GM23338 (cell line): ENCODE results near the gene KCTD19. TPM values are rescaled to one million over a fixed set of nuclear protein-coding genes. Genes with fewer than 3 reads are reported as not detected.
A peak's percentile ranks its signal among the peaks of the same experiment; 100 is the strongest.

Experiments
- ATAC-seq: fragments of 200-7000 bp; cut with Tn5 transposase; 3 replicates; pipeline ENCODE4 v1.9.1; 2020
- DNase-seq: peaks from one replicate; pipeline ENCODE4 v3.0.0-alpha.2; 2015; ENCODE audit warnings: low spot score
- H2AFZ ChIP-seq: fragments of 200-600 bp; sonication (generic); 2 replicates; pipeline ENCODE4 v1.8.0; 2016; ENCODE audit warnings: antibody characterized with exemption, mild to moderate bottlenecking, moderate library complexity
- H3F3A ChIP-seq: fragments of 200-600 bp; sonication (generic); replicated peaks from 2 replicates; pipeline ENCODE4 v1.8.0; 2017; ENCODE audit warnings: antibody characterized with exemption, mixed run types, low read depth
- H3K27ac ChIP-seq: fragments of 200-600 bp; sonication (generic); 2 replicates; pipeline ENCODE4 v1.6.1; 2016; ENCODE audit warnings: low read depth
- H3K27me3 ChIP-seq: fragments of 200-600 bp; sonication (generic); 2 replicates; pipeline ENCODE4 v1.8.0; 2016; ENCODE audit warnings: mild to moderate bottlenecking, mixed run types, moderate library complexity; ENCODE audit not compliant: insufficient read depth
- H3K36me3 ChIP-seq: fragments of 200-600 bp; sonication (generic); 2 replicates; pipeline ENCODE4 v1.8.0; 2016; ENCODE audit warnings: mild to moderate bottlenecking; ENCODE audit not compliant: insufficient read depth
- H3K4me1 ChIP-seq: fragments of 200-600 bp; sonication (generic); 2 replicates; pipeline ENCODE4 v1.8.0; 2016; ENCODE audit warnings: mild to moderate bottlenecking, moderate library complexity; ENCODE audit not compliant: insufficient read depth
- H3K4me2 ChIP-seq: fragments of 200-600 bp; sonication (generic); 2 replicates; pipeline ENCODE4 v1.7.1; 2017; ENCODE audit warnings: mixed run types
- H3K4me3 ChIP-seq: fragments of 200-600 bp; sonication (generic); 2 replicates; pipeline ENCODE4 v1.6.1; 2016; ENCODE audit warnings: mixed run types
- H3K79me2 ChIP-seq: fragments of 200-600 bp; sonication (generic); replicated peaks from 2 replicates; pipeline ENCODE4 v1.8.0; 2017; ENCODE audit warnings: mild to moderate bottlenecking; ENCODE audit not compliant: insufficient read depth
- H3K9me2 ChIP-seq: fragments of 200-600 bp; sonication (generic); 2 replicates; pipeline ENCODE4 v1.8.0; 2017; ENCODE audit not compliant: insufficient read depth
- H4K20me1 ChIP-seq: fragments of 200-600 bp; sonication (generic); replicated peaks from 2 replicates; pipeline ENCODE4 v1.8.0; 2017; ENCODE audit warnings: mild to moderate bottlenecking; ENCODE audit not compliant: insufficient read depth
- H3K27ac Mint-ChIP-seq: 2 replicates; pipeline ENCODE4 v1.8.0; 2020; ENCODE audit warnings: inconsistent platforms, mild to moderate bottlenecking, moderate library complexity, mixed read lengths
- H3K27me3 Mint-ChIP-seq: 3 replicates; pipeline ENCODE4 v1.8.0; 2022; ENCODE audit warnings: low read depth, mild to moderate bottlenecking, moderate library complexity, mixed read lengths, inconsistent platforms; ENCODE audit not compliant: insufficient read depth, poor library complexity
- H3K36me3 Mint-ChIP-seq: 3 replicates; pipeline ENCODE4 v1.8.0; 2021; ENCODE audit warnings: low read depth, mild to moderate bottlenecking, inconsistent platforms, moderate library complexity, mixed read lengths
- H3K4me1 Mint-ChIP-seq: 3 replicates; pipeline ENCODE4 v1.8.0; 2020; ENCODE audit warnings: mild to moderate bottlenecking, inconsistent platforms, mixed read lengths
- H3K4me3 Mint-ChIP-seq: 3 replicates; pipeline ENCODE4 v1.8.0; 2021; ENCODE audit warnings: moderate library complexity, mild to moderate bottlenecking, inconsistent platforms, mixed read lengths
- H3K9me3 Mint-ChIP-seq: 3 replicates; pipeline ENCODE4 v1.8.0; 2020; ENCODE audit warnings: moderate library complexity, mild to moderate bottlenecking, inconsistent platforms, mixed read lengths
- CREB1 ChIP-seq: fragments of 250-450 bp; sonication (Bioruptor Pico); IDR thresholded peaks from 2 replicates; pipeline ENCODE4 v1.5.0; 2020; ENCODE audit warnings: low read depth, mild to moderate bottlenecking, moderate library complexity
- EZH2 ChIP-seq: fragments of 200-600 bp; sonication (generic); IDR thresholded peaks from one replicate; pipeline ENCODE4 v1.8.0; 2017; ENCODE audit warnings: antibody characterized with exemption, mild to moderate bottlenecking, low read depth; ENCODE audit not compliant: unreplicated experiment
- EZH2phosphoT487 ChIP-seq: fragments of 200-600 bp; sonication (generic); IDR thresholded peaks from one replicate; pipeline ENCODE4 v1.8.1; 2018; ENCODE audit warnings: antibody characterized with exemption; ENCODE audit not compliant: unreplicated experiment
- JUNB ChIP-seq: IDR thresholded peaks from one replicate; pipeline ENCODE4 v1.6.1; 2016; ENCODE audit warnings: antibody characterized with exemption; ENCODE audit not compliant: unreplicated experiment
- ZNF114 ChIP-seq: fragments of 250-450 bp; sonication (Bioruptor Pico); IDR thresholded peaks from 2 replicates; pipeline ENCODE4 v1.5.0; 2020; ENCODE audit warnings: mild to moderate bottlenecking, moderate library complexity
- polyA plus RNA-seq: library from polyadenylated mRNA; unstranded; fragments of >200 nt; fragmentation: Nextera tagmentation; extraction: Ambion mirVana; gene quantifications from 2 replicates; pipeline ENCODE4 v1.2.1, GENCODE V29; 2016
- total RNA-seq: library from RNA; depleted of rRNA; stranded (reverse); fragments of >200 nt; shearing (Covaris generic); gene quantifications from 2 replicates; pipeline ENCODE4 v1.2.3, GENCODE V29; 2014
- TF ChIP-seq, protein P1 (sequence below): IDR thresholded peaks from 2 replicates; pipeline ENCODE4 v1.6.1; 2016; ENCODE audit warnings: antibody characterized with exemption

Gene KCTD19
- total and polyA plus RNA-seq, 2 experiments from 2014 or later, result 0.31 to 0.65 TPM

DNA sequence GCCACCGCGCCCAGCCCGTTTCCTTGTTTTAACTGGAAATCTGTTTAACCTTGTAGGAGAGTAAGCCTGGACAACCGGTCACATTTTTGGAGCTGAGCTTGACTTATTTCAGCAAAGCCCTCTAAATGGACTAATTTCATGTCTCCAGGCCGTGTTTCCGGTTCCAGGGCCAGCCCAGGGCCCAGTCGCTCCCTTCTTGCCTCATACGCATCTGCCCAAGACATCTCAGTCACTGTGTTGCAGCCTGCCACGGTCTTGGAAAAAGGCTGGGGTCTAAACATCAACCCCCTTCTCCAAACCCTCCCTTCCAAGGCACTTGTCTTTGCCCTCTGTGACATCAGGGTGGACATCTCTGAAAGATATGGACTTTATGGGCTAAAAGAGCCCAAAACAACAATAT, 28.3 kb downstream of the KCTD19 start:
- no peak for TF ChIP-seq JUNB
- H3K9me3 Mint-ChIP-seq, result no peaks in the 10 kb centered on the region

DNA sequence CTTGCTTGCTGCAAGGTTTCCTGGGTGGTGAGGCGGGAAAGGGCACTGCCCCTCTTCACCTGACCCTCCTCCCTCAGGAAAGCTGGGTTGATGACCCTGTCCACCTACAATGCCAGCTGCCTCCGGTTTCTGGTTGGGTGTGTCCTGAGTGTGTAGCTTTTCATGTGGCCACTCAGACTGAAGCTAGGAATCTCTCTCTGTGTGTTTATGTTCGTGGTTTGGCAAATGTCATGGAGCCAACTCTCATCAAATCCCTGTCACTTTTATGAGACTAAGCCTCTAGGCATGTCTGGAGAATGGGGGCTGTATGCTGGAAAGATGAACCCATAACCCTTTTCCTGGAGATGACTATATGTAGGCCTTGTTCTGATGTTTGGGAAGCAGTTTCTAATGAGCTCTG, 30.1 kb downstream of the KCTD19 start:
- ATAC-seq, result no peak
- Histone ChIP-seq H3F3A (no peaks in the 10 kb centered on the region), H3K4me1 (no peaks in the 10 kb centered on the region), H3K27ac (no peak overlapping the region), H2AFZ (no peak overlapping the region), H3K4me3 (no peak overlapping the region), H3K79me2 (no peaks in the 10 kb centered on the region), H3K27me3 (no peaks in the 10 kb centered on the region), H3K36me3 (no peaks in the 10 kb centered on the region), H4K20me1 (no peaks in the 10 kb centered on the region), H3K9me2 (no peaks in the 10 kb centered on the region), H3K4me2 (no peak overlapping the region)
- TF ChIP-seq CREB1 (CRISPR knock-in tag), result no peak
- no peak for TF ChIP-seq EZH2phosphoT487
- TF ChIP-seq, protein P1, sequence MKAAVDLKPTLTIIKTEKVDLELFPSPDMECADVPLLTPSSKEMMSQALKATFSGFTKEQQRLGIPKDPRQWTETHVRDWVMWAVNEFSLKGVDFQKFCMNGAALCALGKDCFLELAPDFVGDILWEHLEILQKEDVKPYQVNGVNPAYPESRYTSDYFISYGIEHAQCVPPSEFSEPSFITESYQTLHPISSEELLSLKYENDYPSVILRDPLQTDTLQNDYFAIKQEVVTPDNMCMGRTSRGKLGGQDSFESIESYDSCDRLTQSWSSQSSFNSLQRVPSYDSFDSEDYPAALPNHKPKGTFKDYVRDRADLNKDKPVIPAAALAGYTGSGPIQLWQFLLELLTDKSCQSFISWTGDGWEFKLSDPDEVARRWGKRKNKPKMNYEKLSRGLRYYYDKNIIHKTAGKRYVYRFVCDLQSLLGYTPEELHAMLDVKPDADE, result no peak
- no peak for TF ChIP-seq ZNF114
- TF ChIP-seq JUNB, result no peak
- Mint-ChIP-seq H3K4me3 (no peak overlapping the region), H3K27me3 (peaks cover 7% of the 10 kb centered on the region), H3K27ac (no peak overlapping the region), H3K9me3 (no peaks in the 10 kb centered on the region), H3K4me1 (peaks cover 6% of the 10 kb centered on the region), H3K36me3 (no peaks in the 10 kb centered on the region; the same call in 2 of the 3 replicates)
- no peak for DNase-seq

More for the DNA sequence above, 28.3 kb downstream of the KCTD19 start:
- Histone ChIP-seq H3K36me3 (no peaks in the 10 kb centered on the region), H3F3A (no peaks in the 10 kb centered on the region), H3K4me1 (no peaks in the 10 kb centered on the region), H4K20me1 (no peaks in the 10 kb centered on the region), H3K27ac (no peak overlapping the region), H3K79me2 (no peaks in the 10 kb centered on the region), H3K4me3 (no peak overlapping the region), H3K4me2 (no peak overlapping the region), H3K9me2 (no peaks in the 10 kb centered on the region), H3K27me3 (no peaks in the 10 kb centered on the region), H2AFZ (no peak overlapping the region)
- H3K4me1 Mint-ChIP-seq, result peaks cover 6% of the 10 kb centered on the region
- no peak overlapping the region for H3K27ac Mint-ChIP-seq
- no peak for ATAC-seq
- H3K27me3 Mint-ChIP-seq, result peaks cover 12% of the 10 kb centered on the region
- DNase-seq, result no peak
- H3K4me3 Mint-ChIP-seq, result no peak overlapping the region; the same call in 2 of the 3 replicates
- H3K36me3 Mint-ChIP-seq, result no peaks in the 10 kb centered on the region; the same call in 2 of the 3 replicates

DNA sequence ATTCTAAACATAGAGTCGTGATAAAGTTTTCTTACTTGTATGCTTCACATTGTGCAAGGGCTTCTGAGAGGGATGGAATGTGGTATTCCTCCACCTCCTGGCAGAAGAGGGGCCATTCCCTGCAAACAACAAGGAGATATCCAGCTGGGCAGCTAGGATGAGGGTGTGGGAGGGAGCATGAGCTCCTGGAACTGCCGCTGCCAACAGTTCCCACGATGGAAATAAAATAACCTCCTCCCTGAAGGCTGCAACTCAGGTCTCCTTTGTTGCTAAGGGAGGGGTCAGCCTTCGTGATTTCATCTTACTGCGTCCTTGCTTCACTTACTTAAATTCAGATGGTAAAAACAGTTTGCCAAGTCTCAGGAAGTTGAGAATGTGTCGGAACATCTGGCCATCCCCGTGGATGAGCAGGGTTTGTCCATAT, 31.6 kb downstream of the KCTD19 start:
- Histone ChIP-seq H3K4me2 (no peak overlapping the region), H4K20me1 (no peaks in the 10 kb centered on the region), H3K9me2 (no peaks in the 10 kb centered on the region), H3K27ac (no peak overlapping the region), H3K79me2 (no peaks in the 10 kb centered on the region), H3K4me3 (no peak overlapping the region), H3K36me3 (no peaks in the 10 kb centered on the region), H3K27me3 (no peaks in the 10 kb centered on the region), H3K4me1 (no peaks in the 10 kb centered on the region), H3F3A (no peaks in the 10 kb centered on the region), H2AFZ (no peak overlapping the region)
- TF ChIP-seq EZH2 (no peak), CREB1 (CRISPR knock-in tag) (no peak)
- DNase-seq (no peak), ATAC-seq (peak; percentile 58)
- no peaks in the 10 kb centered on the region; the same call in 2 of the 3 replicates for H3K36me3 Mint-ChIP-seq
- H3K27ac Mint-ChIP-seq, result no peak overlapping the region
- no peak overlapping the region for H3K4me3 Mint-ChIP-seq
- H3K9me3 Mint-ChIP-seq, result no peaks in the 10 kb centered on the region
- H3K4me1 Mint-ChIP-seq, result peaks cover 6% of the 10 kb centered on the region
- peaks cover 7% of the 10 kb centered on the region for H3K27me3 Mint-ChIP-seq
